NCI-H82 treated with DMSO at 0.1 percent for 48 hours (cell line): ENCODE measurements around the gene DR1.
"Not testable (repeated sequence)": the region's sequence is repeated elsewhere in the genome, so short reads cannot be mapped to it uniquely, and the experiment has no call there.

Experiments
- DNase-seq: peaks from one replicate; lab custom pipeline; 2025; ENCODE audit not compliant: unreplicated experiment; lab: John Stamatoyannopoulos, UW

The DR1 gene

DNA sequence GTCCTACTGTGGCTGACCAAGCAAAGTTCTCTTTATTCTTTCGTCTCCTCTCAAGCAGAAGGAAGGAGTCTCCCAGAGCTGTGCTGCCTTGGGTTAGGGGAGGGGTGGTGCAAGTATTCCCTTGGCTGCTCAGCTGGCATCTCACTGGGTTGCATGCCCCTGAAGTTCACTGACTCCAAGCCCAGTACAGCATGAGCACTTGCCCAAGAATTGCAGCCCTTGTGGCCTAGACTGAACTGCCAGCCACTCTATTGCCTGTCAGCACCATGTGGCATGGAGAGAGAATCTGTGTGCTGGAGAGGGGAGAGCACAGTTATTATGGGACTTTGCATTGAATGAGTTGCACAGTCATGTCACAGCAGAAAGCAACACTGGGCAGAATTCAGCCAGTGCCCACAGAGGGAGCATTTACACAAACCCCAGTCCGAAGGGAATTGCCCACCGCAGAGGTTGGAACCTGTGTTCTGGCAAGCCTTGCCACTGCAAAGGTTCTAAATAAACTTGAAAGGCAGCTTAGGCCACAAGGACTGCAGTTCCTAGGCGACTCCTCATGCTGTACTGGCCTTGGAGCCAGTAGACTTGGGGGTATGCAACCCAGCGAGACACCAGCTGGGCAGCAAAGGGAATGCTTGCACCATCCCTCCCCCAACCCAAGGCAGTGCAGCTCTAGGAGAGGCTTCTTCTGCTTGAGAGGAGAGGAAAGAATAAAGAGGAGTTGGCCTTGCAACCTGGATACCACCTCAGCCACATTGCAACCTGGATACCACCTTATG is 28.8 kb downstream of the DR1 start:
- no peak for DNase-seq

DNA sequence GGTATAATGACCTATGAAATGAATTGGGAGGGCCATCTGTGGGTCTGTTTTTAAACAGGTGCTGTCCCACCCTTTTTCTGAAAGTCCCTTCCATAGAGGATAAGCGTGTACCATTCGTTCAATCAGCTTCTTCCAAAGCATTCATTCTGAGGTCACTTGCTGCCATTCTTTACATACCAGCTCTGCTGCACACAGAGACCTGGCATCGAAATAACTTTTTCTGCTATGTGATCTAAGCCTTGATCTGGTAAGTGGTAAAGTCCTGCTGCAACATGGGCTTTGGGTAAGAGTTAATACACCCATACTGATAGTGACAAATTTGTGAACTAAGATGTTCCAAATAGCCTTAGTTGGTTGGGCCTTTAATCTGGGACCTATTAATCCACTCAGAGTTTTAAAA is 38.9 kb downstream of the DR1 start:
- no peak for DNase-seq

GRCh38 chr1:93386268-93386667 is 40.6 kb downstream of the DR1 start:
- not testable (repeated sequence) for DNase-seq

- DNase-seq = no peak
Observed at GRCh38 chr1:93394514-93394913, 48.8 kb downstream of the DR1 start.

DNA sequence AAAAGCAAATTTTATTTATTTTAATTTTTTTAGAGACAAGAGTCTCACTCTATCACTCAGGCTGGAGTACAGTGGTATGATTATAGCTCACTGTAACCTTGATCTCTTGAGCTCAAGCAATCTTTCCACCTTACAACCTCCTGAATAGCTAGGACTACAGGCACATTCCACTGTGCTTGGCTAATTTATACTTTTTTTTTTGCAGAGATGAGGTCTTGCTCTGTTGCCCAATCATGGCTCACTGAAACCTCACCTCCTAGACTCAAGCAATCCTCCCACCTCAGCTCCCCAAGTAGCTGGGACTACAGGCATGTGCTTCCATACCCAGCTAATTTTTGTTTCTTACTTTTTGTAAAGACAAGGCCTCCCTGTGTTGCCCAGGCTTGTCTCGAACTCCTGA is 49.5 kb downstream of the DR1 start:
- DNase-seq = no peak

DNA sequence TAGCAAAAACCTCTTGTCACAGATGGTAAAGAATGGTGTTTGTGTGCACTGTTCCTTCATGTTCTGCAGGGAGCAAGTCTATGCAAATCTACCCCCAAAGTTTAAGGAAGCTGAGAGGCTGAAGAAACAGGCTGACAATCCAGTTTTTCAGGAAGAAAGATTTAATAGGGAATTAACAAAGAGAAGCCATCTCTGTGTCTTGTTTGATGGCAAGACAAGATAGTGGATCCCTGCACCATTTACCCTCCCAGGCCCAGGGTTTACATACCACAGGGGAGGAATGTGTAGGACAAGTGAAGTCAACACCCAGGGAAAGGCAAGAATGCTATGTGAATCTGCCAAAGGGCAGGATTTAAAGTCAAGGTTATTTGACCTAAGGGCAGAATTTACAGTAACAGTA is 54.1 kb downstream of the DR1 start:
- no peak for DNase-seq

DNA sequence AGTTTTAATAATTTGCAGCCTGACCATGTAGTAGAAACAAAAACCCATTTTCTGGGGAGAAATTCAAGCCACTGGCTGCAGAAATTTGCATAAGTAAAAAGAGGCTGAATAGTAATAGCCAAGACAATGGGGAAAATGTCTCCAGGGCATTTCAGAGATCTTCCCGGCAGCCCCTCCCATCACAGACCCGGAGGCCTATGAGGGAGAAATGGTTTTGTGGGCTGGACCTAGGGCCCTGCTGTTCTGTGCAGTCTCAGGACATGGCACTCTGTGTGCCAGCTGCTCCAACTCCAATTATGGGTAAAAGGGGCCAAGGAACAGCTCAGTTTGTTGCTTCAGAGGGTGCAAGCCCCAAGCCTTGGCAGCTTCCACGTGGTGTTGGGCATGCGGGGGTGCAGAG is 62.5 kb downstream of the DR1 start:
- DNase-seq = no peak

- no peak for DNase-seq
Observed at GRCh38 chr1:93411000-93411399, 65.3 kb downstream of the DR1 start.

GRCh38 chr1:93414749-93415148 is 69.0 kb downstream of the DR1 start:
- no peak for DNase-seq

DNA sequence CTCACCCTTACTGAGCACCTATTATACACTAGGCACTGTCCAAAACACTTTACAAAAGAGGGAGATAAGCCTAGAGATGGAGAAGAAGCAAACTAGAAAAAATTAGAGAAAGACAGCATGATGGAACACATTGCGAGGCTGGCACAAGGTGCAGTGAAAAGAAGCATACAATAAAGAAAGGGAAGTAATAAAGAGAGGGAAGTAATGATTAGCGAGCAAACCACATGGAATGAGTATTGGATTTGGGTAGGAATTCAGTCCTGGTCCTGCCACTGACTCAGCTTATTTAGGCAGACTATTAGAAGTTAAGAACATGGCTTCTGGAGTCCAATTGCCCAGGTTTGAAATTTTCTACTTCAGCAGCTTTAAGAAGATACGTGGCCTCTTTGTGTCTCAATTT is 69.6 kb downstream of the DR1 start:
- no peak for DNase-seq

DNA sequence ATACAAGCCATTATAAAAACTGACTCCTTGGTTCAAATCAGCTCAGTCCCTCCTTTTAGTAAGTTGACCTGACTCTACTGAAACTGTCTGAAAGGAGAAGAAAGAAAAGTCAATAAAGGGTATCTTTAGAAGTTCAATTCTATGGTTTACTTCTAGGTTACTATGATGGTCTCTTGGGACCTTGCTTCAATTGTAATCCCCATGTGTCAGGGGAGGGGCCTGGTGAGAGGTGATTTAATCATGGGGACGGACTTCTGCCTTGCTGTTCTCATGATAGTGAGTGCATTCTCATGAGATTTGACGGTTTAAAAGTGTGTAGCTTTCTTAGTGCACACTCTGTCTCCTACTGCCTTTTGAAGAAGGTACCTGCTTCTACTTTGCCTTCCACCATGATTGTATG is 70.5 kb downstream of the DR1 start:
- no peak for DNase-seq
